ENCODE measurements around the gene JPH3. TPM values are rescaled to one million over a fixed set of nuclear protein-coding genes. Genes with fewer than 3 reads are reported as not detected.

JPH3 gene
- polyA plus RNA-seq, 1 donor (not counting 4 experiments of a cell fraction or from before 2014, with no cell fraction given): not detected

DNA sequence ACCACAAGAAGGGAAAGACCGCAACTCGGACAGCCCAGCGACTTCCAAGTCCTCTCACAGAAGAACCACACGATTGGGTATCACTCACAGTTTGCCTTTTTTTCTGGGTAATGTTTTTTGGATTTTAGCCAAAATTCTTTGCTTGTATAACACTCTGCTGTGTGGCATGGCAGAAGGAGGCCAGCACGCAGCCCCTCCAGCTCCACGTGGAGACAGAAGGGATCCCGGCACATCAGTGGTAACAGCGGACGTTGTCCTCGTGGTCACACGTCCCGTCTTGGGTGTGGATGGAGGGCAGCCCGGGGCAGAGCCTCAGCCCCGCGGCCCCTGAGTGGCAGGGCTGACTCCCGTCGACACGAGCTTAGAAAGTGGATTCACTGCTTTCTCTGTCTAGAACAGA lies 94.4 kb downstream of the JPH3 start:
- Histone ChIP-seq H3K9me3 (ENCODE audit: control insufficient read depth, low read depth, low read length) (no peaks in the 10 kb centered on the region), H3K27ac (ENCODE audit: control insufficient read depth, insufficient read depth, low read length) (no peak overlapping the region), H3K4me3 (ENCODE audit: control insufficient read depth in 2 of 3, extremely low read depth in 1 of 3, insufficient read depth in 2 of 3, low read depth in 1 of 3, low read length in 3 of 3) (no peak overlapping the region), H3K9ac (ENCODE audit: control insufficient read depth, extremely low read depth, insufficient read depth, low read length) (no peak overlapping the region), H4K20me1 (ENCODE audit: control insufficient read depth, extremely low read depth, insufficient read depth, low read length) (no peaks in the 10 kb centered on the region), H3K79me2 (ENCODE audit: control insufficient read depth, insufficient read depth, low read length) (no peaks in the 10 kb centered on the region), H3K4me1 (ENCODE audit: control insufficient read depth, extremely low read depth, insufficient read depth, low read length) (no peaks in the 10 kb centered on the region), H3K4me2 (ENCODE audit: control insufficient read depth, extremely low read depth, insufficient read depth, low read depth, low read length) (no peak overlapping the region), H3K9me1 (ENCODE audit: control insufficient read depth, extremely low read depth, insufficient read depth, low read length) (no peaks in the 10 kb centered on the region), H3K27me3 (ENCODE audit: control insufficient read depth, extremely low read depth, insufficient read depth, low read length) (peaks cover 4% of the 10 kb centered on the region), H2AFZ (ENCODE audit: control insufficient read depth, low read length) (no peak overlapping the region), H3K36me3 (ENCODE audit: control insufficient read depth in 2 of 2, extremely low read depth in 1 of 2, insufficient read depth in 2 of 2, low read length in 2 of 2) (peaks cover 4 to 6% of the 10 kb centered on the region in 2 experiments)
- dilution Hi-C loops (cut with MboI; ENCODE audit: extremely low pct_ligation_motif_present, low sequenced_read_pairs): no loop called here
- TF ChIP-seq EZH2 (IDR thresholded peaks at IDR 0.05; ENCODE audit: low read length) (no peak), CTCF (optimal IDR thresholded peaks at IDR 0.05 in 1 of 3, IDR thresholded peaks at IDR 0.05 in 1 of 3, conservative IDR thresholded peaks at IDR 0.05 in 1 of 3; ENCODE audit: extremely low read depth in 1 of 3, insufficient read depth in 2 of 3, low read length in 3 of 3) (no peak)
- DNase-seq (ENCODE audit: low read depth, low spot score): no peak
- FAIRE-seq: no peak

- TF ChIP-seq EZH2 (IDR thresholded peaks at IDR 0.05; ENCODE audit: low read length) (no peak), CTCF (optimal IDR thresholded peaks at IDR 0.05 in 1 of 3, IDR thresholded peaks at IDR 0.05 in 1 of 3, conservative IDR thresholded peaks at IDR 0.05 in 1 of 3; ENCODE audit: extremely low read depth in 1 of 3, insufficient read depth in 2 of 3, low read length in 3 of 3) (no peak)
- H3K27me3 ChIP-seq (ENCODE audit: control insufficient read depth, extremely low read depth, insufficient read depth, low read length): peaks cover under 1% of the 10 kb centered on the region
- no peaks in the 10 kb centered on the region for H3K9me1 ChIP-seq (ENCODE audit: control insufficient read depth, extremely low read depth, insufficient read depth, low read length)
- H3K36me3 ChIP-seq (ENCODE audit: control insufficient read depth in 2 of 2, extremely low read depth in 1 of 2, insufficient read depth in 2 of 2, low read length in 2 of 2): peaks cover 7 to 10% of the 10 kb centered on the region in 2 experiments
- dilution Hi-C loops (cut with MboI; ENCODE audit: extremely low pct_ligation_motif_present, low sequenced_read_pairs): no loop called here
- H3K4me3 ChIP-seq (ENCODE audit: control insufficient read depth in 2 of 3, extremely low read depth in 1 of 3, insufficient read depth in 2 of 3, low read depth in 1 of 3, low read length in 3 of 3): no peak overlapping the region
- DNase-seq (ENCODE audit: low read depth, low spot score): no peak
- no peak overlapping the region for H3K4me2 ChIP-seq (ENCODE audit: control insufficient read depth, extremely low read depth, insufficient read depth, low read depth, low read length)
- no peaks in the 10 kb centered on the region for H3K4me1 ChIP-seq (ENCODE audit: control insufficient read depth, extremely low read depth, insufficient read depth, low read length)
- H2AFZ ChIP-seq (ENCODE audit: control insufficient read depth, low read length): no peak overlapping the region
- no peak overlapping the region for H3K27ac ChIP-seq (ENCODE audit: control insufficient read depth, insufficient read depth, low read length)
- H3K9ac ChIP-seq (ENCODE audit: control insufficient read depth, extremely low read depth, insufficient read depth, low read length): no peak overlapping the region
- H3K79me2 ChIP-seq (ENCODE audit: control insufficient read depth, insufficient read depth, low read length): no peaks in the 10 kb centered on the region
- H4K20me1 ChIP-seq (ENCODE audit: control insufficient read depth, extremely low read depth, insufficient read depth, low read length): no peaks in the 10 kb centered on the region
- no peaks in the 10 kb centered on the region for H3K9me3 ChIP-seq (ENCODE audit: control insufficient read depth, low read depth, low read length)
- no peak for FAIRE-seq
These were observed 94.9 kb downstream of the JPH3 start for GRCh38 chr16:87697256-87697655.
